NCI-H226 (cell line): ENCODE results near the gene PIK3R1.
"Not testable (repeated sequence)": the region's sequence is repeated elsewhere in the genome, so short reads cannot be mapped to it uniquely, and the experiment has no call there.

ENCODE experiments used
- DNase-seq: peaks from one replicate; pipeline ENCODE4 v3.0.0-alpha.2; 2015

PIK3R1 gene

GRCh38 chr5:68227532-68228160 lies 12.1 kb downstream of the PIK3R1 start:
- DNase-seq, result no peak

- DNase-seq, result no peak
Observed at GRCh38 chr5:68229416-68229815, 13.9 kb downstream of the PIK3R1 start.

GRCh38 chr5:68230285-68230684 lies 14.7 kb downstream of the PIK3R1 start:
- no peak for DNase-seq

DNA sequence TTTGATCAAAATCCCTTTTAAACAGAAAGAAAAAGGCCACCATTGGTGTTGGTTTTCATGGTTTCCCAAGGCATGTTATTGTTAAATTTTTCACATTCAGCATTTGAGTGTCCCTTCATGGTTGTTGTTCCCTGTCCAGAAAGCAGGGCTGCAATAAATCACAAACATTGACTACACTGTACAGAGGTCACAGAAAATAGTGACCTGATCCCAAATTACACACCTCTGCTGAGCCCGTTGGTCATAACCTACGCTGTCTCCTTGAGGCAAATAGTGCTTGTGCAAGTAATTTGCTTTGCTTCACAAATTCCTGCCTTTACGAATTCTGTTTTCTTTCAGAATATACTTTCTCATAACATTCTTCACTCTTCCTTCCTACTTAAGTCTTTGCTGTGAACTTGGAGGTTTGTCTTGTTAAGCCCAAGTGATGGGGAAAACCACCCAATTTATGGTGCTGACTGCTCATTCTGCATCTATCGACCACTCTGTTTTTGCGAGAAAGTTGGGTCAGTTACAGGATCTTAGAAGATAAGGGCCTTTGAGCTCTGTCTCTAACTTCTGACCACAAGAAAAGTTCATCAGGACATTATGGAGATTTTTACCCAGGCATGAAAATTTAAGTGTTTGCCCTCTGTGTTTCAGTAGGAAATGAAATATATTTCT lies 16.0 kb downstream of the PIK3R1 start:
- DNase-seq, result no peak

- no peak for DNase-seq
Observed at GRCh38 chr5:68232277-68232676, 16.7 kb downstream of the PIK3R1 start.

DNA sequence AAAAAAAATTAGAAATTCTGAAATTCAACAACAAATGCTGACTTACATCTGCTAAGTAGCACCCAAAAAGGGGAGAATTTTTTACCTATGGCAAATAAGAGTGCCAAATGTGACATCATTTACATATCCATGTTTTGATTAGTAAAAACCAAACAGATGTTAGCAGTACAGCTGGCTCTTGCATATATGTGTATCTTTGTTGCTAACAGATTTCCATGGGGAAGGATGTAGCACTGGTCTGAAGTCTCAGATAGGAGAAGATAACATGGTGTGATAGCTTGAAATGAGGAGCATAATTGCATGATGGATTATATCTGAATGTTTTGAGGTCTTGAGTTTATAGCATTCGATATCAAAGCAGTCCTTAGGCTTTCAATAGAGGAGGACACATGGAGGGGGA lies 17.5 kb downstream of the PIK3R1 start:
- DNase-seq, result no peak

GRCh38 chr5:68235229-68235628 lies 19.7 kb downstream of the PIK3R1 start:
- not testable (repeated sequence) for DNase-seq

- DNase-seq, result no peak
Observed at GRCh38 chr5:68237715-68238114, 22.2 kb downstream of the PIK3R1 start.

- no peak for DNase-seq
Observed at GRCh38 chr5:68239487-68239886, 23.9 kb downstream of the PIK3R1 start.

DNA sequence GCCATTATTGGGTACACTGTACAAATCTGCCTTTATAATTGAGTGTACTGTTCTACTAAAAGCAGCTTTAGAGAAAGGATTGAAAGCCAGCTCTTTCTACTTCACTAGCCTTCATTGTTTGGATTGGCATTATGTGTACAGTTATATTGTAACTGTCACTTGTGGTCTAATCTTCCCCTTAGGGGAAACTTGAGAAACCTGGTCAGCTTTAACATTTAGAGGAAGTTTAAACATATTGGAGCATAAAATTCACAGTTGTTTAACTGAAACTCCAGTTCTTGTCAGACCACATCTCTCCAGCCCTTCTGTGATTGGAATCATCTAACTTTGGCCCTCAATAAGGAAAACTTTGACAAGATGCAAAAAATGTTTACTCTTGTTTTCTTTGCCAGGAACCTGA lies 24.6 kb downstream of the PIK3R1 start:
- no peak for DNase-seq

GRCh38 chr5:68240771-68241170 lies 25.2 kb downstream of the PIK3R1 start:
- no peak for DNase-seq

DNA sequence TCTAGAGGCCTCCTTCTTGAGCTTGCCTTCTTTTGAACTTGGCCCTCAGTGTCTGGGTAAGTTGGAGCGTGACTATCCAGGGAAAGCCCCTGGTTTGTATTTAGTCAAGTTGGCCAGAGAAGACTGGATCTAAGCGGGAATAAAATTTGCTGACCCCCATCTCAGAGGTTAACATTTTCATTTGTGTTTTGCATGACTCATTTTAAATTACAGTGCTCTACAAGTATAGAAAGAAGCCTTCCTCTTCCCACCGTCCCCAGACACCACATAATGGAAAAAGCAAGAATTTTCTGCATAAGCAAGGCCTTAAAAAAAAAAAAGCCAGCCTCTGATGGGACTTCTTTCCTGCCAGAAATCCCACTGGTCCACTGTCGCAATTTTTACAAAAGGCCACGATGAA lies 27.2 kb downstream of the PIK3R1 start:
- no peak for DNase-seq

DNA sequence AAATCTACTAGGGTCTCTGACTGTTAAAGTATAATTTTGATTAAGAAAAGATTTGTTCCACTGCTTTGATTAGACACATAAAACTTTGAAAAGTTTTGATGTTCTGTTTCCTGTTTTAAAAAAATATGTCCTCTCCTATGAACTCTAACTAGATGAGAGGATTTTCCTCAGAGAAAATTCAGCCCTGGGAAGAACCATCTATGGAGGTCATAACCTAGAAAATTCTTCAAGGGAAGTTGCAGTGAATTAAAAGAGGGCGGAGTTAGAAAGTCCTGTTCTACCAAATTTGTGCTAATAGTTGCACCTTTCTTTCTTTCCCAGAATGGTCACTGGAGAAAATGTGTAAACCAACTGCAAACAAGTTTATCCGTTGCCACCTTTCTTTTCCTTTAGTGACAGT lies 27.7 kb downstream of the PIK3R1 start:
- no peak for DNase-seq

- no peak for DNase-seq
Observed at GRCh38 chr5:68243681-68244080, 28.1 kb downstream of the PIK3R1 start.

GRCh38 chr5:68245319-68245718 lies 29.8 kb downstream of the PIK3R1 start:
- no peak for DNase-seq

GRCh38 chr5:68246802-68247201 lies 31.2 kb downstream of the PIK3R1 start:
- no peak for DNase-seq

DNA sequence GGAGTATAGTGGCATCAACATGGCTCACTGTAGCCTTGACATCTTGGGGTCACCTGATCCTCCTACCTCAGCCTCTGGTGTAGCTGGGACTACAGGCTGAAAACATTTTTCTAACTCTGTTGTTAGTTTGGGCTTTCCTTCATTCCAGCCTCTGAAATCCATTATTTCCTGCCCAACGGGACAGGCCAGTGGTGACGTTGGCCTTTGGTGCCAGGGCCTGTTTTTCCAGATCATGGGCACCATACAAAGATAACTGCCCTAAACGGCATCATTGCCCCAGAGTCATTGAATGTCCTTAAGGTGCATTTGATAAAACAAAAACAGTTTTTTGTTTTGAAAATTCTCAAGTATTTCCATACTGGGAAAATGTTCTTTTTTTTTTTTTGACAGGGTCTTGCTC lies 32.1 kb downstream of the PIK3R1 start:
- DNase-seq, result no peak

GRCh38 chr5:68248896-68249295 lies 33.3 kb downstream of the PIK3R1 start:
- no peak for DNase-seq

DNA sequence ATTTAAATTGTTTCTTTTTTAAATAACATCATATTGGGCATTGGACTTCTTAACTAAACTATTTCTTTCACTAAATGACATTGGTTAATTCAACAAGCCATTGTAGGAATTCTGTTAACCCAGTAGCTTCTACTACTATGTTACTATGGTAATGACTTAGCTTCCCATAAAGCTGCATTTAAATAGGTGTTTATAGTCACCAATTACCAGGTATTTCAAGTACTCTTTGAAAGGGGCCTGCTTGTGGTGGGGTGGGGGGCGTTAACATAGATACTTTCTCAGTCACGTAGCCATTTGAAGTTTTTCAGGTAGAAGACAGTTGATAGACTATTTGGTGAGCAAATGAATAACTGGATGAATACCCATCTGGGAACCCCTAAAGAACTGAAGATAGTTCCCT lies 34.0 kb downstream of the PIK3R1 start:
- DNase-seq, result no peak

DNA sequence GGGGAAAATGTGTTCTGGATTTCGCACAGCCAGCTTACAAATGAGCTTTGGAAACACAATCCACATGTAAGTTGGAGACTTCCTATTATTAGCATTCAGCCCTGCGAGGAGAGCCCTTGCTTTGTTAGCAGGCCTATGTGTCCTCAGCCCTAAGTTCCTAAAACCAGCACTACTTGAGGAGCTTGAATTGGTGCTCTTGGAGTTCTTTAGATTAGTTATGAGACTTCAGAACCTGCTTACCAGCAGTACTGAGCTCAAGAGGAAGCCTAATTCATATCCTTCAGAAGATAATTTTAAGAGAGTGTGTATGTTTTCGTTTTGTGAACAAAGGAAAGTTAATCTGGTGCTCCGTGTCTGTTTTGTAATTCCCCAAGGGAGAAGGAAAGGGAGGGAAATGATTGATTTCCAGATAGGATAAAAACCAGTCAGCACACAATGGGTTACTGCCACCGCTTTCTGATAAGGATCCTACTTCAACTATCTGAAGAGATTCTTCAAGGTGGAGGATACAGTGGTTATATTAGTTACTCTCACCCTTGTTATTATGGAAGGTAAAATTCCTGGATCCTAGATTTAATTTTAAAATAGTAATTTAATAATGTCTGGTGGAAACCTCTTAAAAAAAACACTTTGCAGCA lies 35.2 kb downstream of the PIK3R1 start:
- DNase-seq, result no peak

- DNase-seq, result no peak
Observed at GRCh38 chr5:68251386-68251785, 35.8 kb downstream of the PIK3R1 start.

DNA sequence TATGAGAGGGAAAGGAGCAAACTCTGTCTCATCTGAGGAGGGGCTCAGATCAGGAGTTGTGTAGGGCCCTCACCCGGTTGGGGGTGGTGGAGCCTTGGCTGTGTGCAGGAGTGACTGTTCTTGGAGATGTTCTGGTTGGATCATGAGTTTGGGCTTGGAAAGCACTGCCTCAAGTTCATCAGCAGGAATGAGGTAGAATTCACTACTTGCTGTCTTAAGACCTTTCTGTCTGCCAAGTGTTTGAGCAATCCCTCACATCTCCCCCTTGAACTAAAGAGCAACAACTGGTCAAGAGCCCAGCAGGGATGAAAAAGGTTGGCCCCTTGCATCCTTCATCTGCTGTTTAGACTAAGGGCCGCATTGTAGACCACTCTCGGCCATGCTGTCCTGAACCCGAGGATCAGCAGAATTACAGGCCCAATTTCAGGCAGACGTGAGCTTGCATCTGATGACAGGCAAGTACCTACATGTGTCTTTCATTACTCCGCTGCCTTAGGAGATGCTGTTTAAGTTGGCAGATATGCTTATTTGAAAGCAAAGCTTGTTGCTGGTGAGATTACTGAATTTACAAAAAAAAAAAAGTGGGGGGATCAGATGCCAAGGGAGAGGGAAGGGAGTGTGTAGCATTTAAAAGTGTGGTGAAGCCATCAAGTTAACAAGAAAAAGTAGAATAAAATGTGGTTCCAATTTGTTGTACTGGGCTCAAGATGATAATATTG lies 36.4 kb downstream of the PIK3R1 start:
- DNase-seq, result peak; percentile 15

DNA sequence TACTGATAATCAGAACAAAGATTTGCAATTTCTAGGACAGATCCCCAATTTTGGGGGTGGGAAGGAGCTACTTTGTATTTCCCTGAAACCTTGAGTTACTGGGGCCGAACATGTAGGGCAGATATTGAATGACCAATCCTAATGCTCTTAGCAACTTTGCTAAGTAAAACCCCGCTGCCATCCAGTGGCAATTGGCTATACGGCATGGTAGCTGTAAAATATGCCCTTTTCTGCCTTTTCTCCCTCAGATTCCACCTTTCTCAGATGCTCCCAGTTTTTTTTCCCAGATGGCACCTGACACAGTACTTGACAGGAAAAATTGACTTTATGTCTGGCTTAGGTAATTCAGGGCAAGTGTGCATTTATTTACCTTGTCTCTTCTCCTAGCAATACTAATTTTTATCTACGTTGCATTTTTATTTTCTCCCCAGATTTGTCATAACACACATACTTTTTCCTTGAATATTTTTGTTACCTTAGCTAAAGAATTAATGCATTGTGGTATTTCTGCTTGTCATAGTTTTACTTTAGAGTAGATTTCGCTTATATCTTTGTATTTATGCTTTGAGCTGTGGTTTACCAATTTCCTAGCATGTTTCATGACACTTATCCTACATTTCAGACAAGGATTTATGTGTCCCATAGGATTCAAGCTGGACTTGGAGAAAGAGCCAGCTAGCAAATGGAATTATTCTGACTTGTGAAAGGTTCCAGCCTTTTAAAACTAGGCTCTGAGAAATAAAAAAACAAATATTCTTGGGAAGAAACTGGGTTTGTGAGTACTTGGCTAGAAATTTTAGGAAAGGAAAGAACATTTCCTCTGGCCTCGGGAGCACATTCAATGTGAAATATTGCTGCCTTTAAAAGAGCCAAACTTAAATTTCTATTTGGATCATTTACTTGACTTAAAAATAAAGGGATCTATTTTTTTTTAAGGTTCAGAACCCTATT lies 37.4 kb downstream of the PIK3R1 start:
- DNase-seq, result peak; percentile 30
